AG04450 (cell line): ENCODE results near the gene NTNG1. TPM values are rescaled to one million over a fixed set of nuclear protein-coding genes. Genes with fewer than 3 reads are reported as not detected.

Experiments used
- CTCF ChIA-PET: fragments of 300-600, 350-600 bp; formaldehyde crosslinking; extraction: SDS; loops from one replicate; lab custom pipeline; 2022; ENCODE audit warnings: antibody characterized with exemption, inconsistent platforms; lab: Charles Lee
- POLR2A ChIA-PET: fragments of 350-600 bp; formaldehyde crosslinking; extraction: SDS; loops from one replicate; lab custom pipeline; 2021; ENCODE audit warnings: antibody characterized with exemption, inconsistent platforms; lab: Yijun Ruan, JAX
- DNase-seq: peaks from one replicate; pipeline ENCODE4 v3.0.0-alpha.2; 2011; ENCODE audit warnings: low read depth, low spot score
- H3K27ac ChIP-seq: one replicate; pipeline ENCODE4 v1.5.1; 2012; ENCODE audit warnings: low read depth, low read length, control low read depth
- H3K27me3 ChIP-seq: one replicate; pipeline ENCODE4 v1.6.0; 2012; ENCODE audit warnings: low read length; ENCODE audit not compliant: control insufficient read depth, insufficient read depth
- H3K4me3 ChIP-seq: 2 replicates; pipeline ENCODE4 v1.5.1; 2011; ENCODE audit warnings: mild to moderate bottlenecking, low read depth, low read length, control low read depth
- H3K9me3 ChIP-seq: 2 replicates; pipeline ENCODE4 v1.5.1; 2012; ENCODE audit warnings: low read length; ENCODE audit not compliant: control insufficient read depth, insufficient read depth
- polyA plus RNA-seq: library from polyadenylated mRNA; depleted of rRNA; stranded (reverse); fragments of >200 nt; gene quantifications from 2 replicates; pipeline ENCODE4 v1.2.3, GENCODE V29; 2011
- TF ChIP-seq, protein P1 (sequence below): IDR thresholded peaks from 2 replicates; pipeline ENCODE4 v1.5.1; 2011; ENCODE audit warnings: low read depth, low read length, control low read depth, inconsistent platforms

The NTNG1 gene
- polyA plus RNA-seq, 1 experiment, result 0.32 TPM

DNA sequence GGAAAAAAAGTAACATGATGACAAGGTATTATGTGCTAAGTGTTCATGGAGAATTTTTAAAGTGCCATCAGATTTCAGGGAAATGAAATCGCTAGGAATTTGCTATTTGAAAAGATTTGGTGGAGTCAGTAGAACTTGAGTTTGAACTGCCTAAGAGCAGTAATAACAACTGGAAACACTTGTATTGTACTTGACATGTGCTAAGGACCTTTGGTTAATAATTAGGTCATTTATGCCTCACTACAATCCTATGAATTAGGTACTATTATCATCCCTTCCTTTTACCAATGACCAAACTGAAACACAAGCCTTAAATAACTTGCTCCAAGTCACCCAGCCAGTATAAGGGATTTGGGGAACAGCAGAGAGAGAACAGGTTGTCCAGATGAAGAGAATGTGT, 133.4 kb downstream of the NTNG1 start:
- Histone ChIP-seq H3K27ac (no peak overlapping the region), H3K4me3 (no peak overlapping the region), H3K9me3 (no peaks in the 10 kb centered on the region), H3K27me3 (no peaks in the 10 kb centered on the region)
- ChIA-PET CTCF (no interaction called here), POLR2A (no interaction called here)
- DNase-seq, result no peak
- TF ChIP-seq, protein P1, sequence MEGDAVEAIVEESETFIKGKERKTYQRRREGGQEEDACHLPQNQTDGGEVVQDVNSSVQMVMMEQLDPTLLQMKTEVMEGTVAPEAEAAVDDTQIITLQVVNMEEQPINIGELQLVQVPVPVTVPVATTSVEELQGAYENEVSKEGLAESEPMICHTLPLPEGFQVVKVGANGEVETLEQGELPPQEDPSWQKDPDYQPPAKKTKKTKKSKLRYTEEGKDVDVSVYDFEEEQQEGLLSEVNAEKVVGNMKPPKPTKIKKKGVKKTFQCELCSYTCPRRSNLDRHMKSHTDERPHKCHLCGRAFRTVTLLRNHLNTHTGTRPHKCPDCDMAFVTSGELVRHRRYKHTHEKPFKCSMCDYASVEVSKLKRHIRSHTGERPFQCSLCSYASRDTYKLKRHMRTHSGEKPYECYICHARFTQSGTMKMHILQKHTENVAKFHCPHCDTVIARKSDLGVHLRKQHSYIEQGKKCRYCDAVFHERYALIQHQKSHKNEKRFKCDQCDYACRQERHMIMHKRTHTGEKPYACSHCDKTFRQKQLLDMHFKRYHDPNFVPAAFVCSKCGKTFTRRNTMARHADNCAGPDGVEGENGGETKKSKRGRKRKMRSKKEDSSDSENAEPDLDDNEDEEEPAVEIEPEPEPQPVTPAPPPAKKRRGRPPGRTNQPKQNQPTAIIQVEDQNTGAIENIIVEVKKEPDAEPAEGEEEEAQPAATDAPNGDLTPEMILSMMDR, result no peak

DNA sequence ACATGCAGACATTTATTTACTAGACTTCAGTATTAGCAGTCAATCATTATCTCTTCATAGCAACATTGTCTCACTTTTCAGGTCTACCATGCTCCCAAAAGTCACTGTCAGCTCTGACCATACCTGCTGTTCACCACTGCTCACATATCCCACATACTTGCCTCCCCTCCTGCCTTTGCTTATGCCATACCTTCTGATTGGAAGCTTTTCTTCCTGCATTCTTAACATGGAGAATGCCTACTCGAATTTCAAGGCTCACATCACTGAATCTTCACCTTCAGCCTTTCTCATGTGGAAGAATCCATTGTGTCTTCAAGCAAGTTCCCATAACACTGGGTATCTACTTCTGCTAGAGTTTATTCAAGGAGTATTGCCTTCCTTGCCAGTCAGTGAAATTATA, 135.4 kb downstream of the NTNG1 start:
- TF ChIP-seq, protein P1, result 0 out of 2 replicates have a peak, but pooled peaks have one; percentile 4
- POLR2A ChIA-PET, result no interaction called here
- H3K4me3 ChIP-seq, result no peak overlapping the region
- no peak overlapping the region for H3K27ac ChIP-seq
- H3K9me3 ChIP-seq, result no peaks in the 10 kb centered on the region
- no peaks in the 10 kb centered on the region for H3K27me3 ChIP-seq
- no peak for DNase-seq
- CTCF ChIA-PET, result interaction anchor here (2.7 kb wide), 1 partner anchor 253 kb away, joined by 14 read pairs; no protein-coding TSS in a partner anchor

DNA sequence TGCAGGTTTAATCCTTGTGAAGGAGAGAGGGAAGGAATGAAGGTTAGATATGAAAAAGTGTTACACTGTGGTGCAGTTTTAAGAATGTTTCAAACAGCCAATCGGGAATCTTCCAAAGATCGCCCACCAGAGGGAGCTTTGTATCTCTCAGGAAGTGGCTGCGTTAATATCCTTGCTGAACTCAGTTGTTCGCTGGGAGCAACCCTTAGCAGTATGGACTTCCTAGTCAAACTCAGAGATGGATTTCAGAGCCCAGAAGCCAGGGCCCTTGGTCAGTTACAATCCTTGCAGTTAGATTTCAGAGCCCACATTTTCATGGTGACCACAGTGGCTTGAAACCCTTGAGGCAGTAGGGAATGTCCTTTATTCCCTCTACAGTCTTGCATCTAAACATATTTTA, 136.2 kb downstream of the NTNG1 start:
- H3K4me3 ChIP-seq, result no peak overlapping the region
- ChIA-PET CTCF (interaction anchor here (0.9 to 2.7 kb wide), 9 partner anchors 8 to 474 kb away, joined by 3 to 14 read pairs (median 4); no protein-coding TSS in a partner anchor), POLR2A (no interaction called here)
- H3K27ac ChIP-seq, result no peak overlapping the region
- no peaks in the 10 kb centered on the region for H3K27me3 ChIP-seq
- peak; percentile 3 for DNase-seq
- TF ChIP-seq, protein P1, result peak; percentile 60
- no peaks in the 10 kb centered on the region for H3K9me3 ChIP-seq

GRCh38 chr1:107286125-107286524, 145.3 kb downstream of the NTNG1 start:
- TF ChIP-seq, protein P1, result no peak
- Histone ChIP-seq H3K9me3 (no peaks in the 10 kb centered on the region), H3K27me3 (no peaks in the 10 kb centered on the region), H3K27ac (no peak overlapping the region), H3K4me3 (no peak overlapping the region)
- POLR2A ChIA-PET, result no interaction called here
- CTCF ChIA-PET, result interaction anchor here (0.7 to 1.3 kb wide), 2 partner anchors 9 to 151 kb away, joined by 4 read pairs; no protein-coding TSS in a partner anchor
- DNase-seq, result no peak

DNA sequence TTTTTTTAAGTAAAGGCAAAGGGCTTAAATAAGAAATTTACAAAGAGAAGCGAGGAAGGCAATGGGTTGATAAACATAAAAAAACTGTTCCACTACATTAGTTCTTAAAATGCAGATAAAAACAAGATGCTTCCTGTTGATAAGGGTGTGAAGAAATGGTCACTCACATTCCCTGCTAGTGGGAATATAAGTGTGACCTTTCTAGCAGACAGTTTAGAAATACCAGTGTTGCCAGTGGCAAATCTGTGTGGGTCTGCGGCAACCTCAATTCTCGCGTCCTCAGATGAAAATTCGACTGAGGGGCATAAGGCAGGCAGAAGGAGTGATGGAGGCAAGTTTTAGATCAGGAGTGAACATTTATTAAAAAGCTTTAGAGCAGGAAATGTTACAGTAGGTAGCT, 151.1 kb downstream of the NTNG1 start:
- H3K27me3 ChIP-seq, result no peaks in the 10 kb centered on the region
- H3K27ac ChIP-seq, result no peak overlapping the region
- H3K4me3 ChIP-seq, result no peak overlapping the region
- CTCF ChIA-PET, result no interaction called here
- POLR2A ChIA-PET, result no interaction called here
- DNase-seq, result no peak
- TF ChIP-seq, protein P1, result no peak
- H3K9me3 ChIP-seq, result no peaks in the 10 kb centered on the region
